Loucy (cell line): ENCODE measurements around the gene TMED6.

ENCODE experiments used
- H2AFZ ChIP-seq: fragments of 200-600 bp; sonication (generic); 2 replicates; pipeline ENCODE4 v1.6.0; 2016; ENCODE audit warnings: antibody characterized with exemption, mild to moderate bottlenecking, low read length, moderate library complexity
- H3F3A ChIP-seq: fragments of 200-600 bp; 2 replicates; pipeline ENCODE4 v1.6.0; 2016; ENCODE audit warnings: antibody characterized with exemption, low read depth, mild to moderate bottlenecking
- H3K27me3 ChIP-seq: fragments of 200-600 bp; sonication (generic); 2 replicates; pipeline ENCODE4 v1.6.1; 2014; ENCODE audit warnings: low read length, mild to moderate bottlenecking; ENCODE audit not compliant: insufficient read depth, poor library complexity, severe bottlenecking
- H3K36me3 ChIP-seq: fragments of 200-600 bp; sonication (generic); 2 replicates; pipeline ENCODE4 v1.6.1; 2016; ENCODE audit warnings: low read length; ENCODE audit not compliant: insufficient read depth
- H3K4me1 ChIP-seq: fragments of 200-600 bp; sonication (generic); 2 replicates; pipeline ENCODE4 v1.5.1; 2014; ENCODE audit warnings: low read length, mild to moderate bottlenecking; ENCODE audit not compliant: insufficient read depth, poor library complexity, severe bottlenecking
- H3K4me2 ChIP-seq: fragments of 200-600 bp; sonication (generic); 2 replicates; pipeline ENCODE4 v1.6.0; 2014; ENCODE audit warnings: antibody characterized with exemption, low read length, low read depth, mild to moderate bottlenecking; ENCODE audit not compliant: poor library complexity, severe bottlenecking
- H3K4me3 ChIP-seq: fragments of 200-600 bp; sonication (generic); 2 replicates; pipeline ENCODE4 v1.5.1; 2014; ENCODE audit warnings: low read length, mild to moderate bottlenecking, mixed read lengths; ENCODE audit not compliant: poor library complexity, severe bottlenecking
- H3K79me2 ChIP-seq: fragments of 200-600 bp; sonication (generic); 2 replicates; pipeline ENCODE4 v1.6.1; 2014; ENCODE audit warnings: low read length; ENCODE audit not compliant: insufficient read depth
- H3K9ac ChIP-seq: fragments of 200-600 bp; sonication (generic); 2 replicates; pipeline ENCODE4 v1.6.0; 2014; ENCODE audit warnings: mild to moderate bottlenecking, low read depth, low read length, moderate library complexity; ENCODE audit not compliant: poor library complexity, severe bottlenecking
- H3K9me2 ChIP-seq: fragments of 200-600 bp; sonication (generic); replicated peaks from 2 replicates; pipeline ENCODE4 v1.6.1; 2016; ENCODE audit warnings: low read depth, low read length, mixed read lengths
- H3K9me3 ChIP-seq: fragments of 200-600 bp; sonication (generic); 2 replicates; pipeline ENCODE4 v1.6.1; 2014; ENCODE audit warnings: mild to moderate bottlenecking, antibody characterized with exemption, low read length, low read depth; ENCODE audit not compliant: insufficient read depth
- H4K20me1 ChIP-seq: fragments of 200-600 bp; sonication (generic); 2 replicates; pipeline ENCODE4 v1.6.0; 2014; ENCODE audit warnings: antibody characterized with exemption, low read length, mild to moderate bottlenecking; ENCODE audit not compliant: insufficient read depth, poor library complexity, severe bottlenecking
- EZH2phosphoT487 ChIP-seq: fragments of 200-600 bp; IDR thresholded peaks from 2 replicates; pipeline ENCODE4 v1.6.1; 2018; ENCODE audit warnings: antibody characterized with exemption, mild to moderate bottlenecking, moderate library complexity, borderline replicate concordance
- TF ChIP-seq, protein P1 (sequence below): fragments of 200-600 bp; sonication (generic); conservative IDR thresholded peaks from 2 replicates; pipeline ENCODE4 v1.5.1; 2014; ENCODE audit warnings: mild to moderate bottlenecking, antibody characterized with exemption, low read length

The TMED6 gene

GRCh38 chr16:69294051-69294450, 57.5 kb downstream of the TMED6 start:
- Histone ChIP-seq H3K79me2 (no peaks in the 10 kb centered on the region), H3K4me3 (no peak overlapping the region), H3F3A (no peaks in the 10 kb centered on the region), H3K9me2 (no peaks in the 10 kb centered on the region), H3K27me3 (no peaks in the 10 kb centered on the region), H2AFZ (no peak overlapping the region), H4K20me1 (no peaks in the 10 kb centered on the region), H3K9ac (no peak overlapping the region), H3K9me3 (no peaks in the 10 kb centered on the region), H3K4me2 (no peak overlapping the region), H3K36me3 (no peaks in the 10 kb centered on the region), H3K4me1 (no peaks in the 10 kb centered on the region)
- TF ChIP-seq, protein P1, sequence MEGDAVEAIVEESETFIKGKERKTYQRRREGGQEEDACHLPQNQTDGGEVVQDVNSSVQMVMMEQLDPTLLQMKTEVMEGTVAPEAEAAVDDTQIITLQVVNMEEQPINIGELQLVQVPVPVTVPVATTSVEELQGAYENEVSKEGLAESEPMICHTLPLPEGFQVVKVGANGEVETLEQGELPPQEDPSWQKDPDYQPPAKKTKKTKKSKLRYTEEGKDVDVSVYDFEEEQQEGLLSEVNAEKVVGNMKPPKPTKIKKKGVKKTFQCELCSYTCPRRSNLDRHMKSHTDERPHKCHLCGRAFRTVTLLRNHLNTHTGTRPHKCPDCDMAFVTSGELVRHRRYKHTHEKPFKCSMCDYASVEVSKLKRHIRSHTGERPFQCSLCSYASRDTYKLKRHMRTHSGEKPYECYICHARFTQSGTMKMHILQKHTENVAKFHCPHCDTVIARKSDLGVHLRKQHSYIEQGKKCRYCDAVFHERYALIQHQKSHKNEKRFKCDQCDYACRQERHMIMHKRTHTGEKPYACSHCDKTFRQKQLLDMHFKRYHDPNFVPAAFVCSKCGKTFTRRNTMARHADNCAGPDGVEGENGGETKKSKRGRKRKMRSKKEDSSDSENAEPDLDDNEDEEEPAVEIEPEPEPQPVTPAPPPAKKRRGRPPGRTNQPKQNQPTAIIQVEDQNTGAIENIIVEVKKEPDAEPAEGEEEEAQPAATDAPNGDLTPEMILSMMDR = no peak
- TF ChIP-seq EZH2phosphoT487 = no peak

GRCh38 chr16:69293401-69293800, 58.2 kb downstream of the TMED6 start:
- no peak overlapping the region for H3K9ac ChIP-seq
- no peaks in the 10 kb centered on the region for H3K4me1 ChIP-seq
- no peak overlapping the region for H3K4me2 ChIP-seq
- H2AFZ ChIP-seq = no peak overlapping the region
- H4K20me1 ChIP-seq = no peaks in the 10 kb centered on the region
- TF ChIP-seq, protein P1 = no peak
- no peak for TF ChIP-seq EZH2phosphoT487
- H3K27me3 ChIP-seq = no peaks in the 10 kb centered on the region
- H3F3A ChIP-seq = no peaks in the 10 kb centered on the region
- no peaks in the 10 kb centered on the region for H3K36me3 ChIP-seq
- no peaks in the 10 kb centered on the region for H3K9me3 ChIP-seq
- no peaks in the 10 kb centered on the region for H3K79me2 ChIP-seq
- H3K9me2 ChIP-seq = no peaks in the 10 kb centered on the region
- H3K4me3 ChIP-seq = no peak overlapping the region
